ENCODE measurements around the gene ALDH6A1.
"Not testable (repeated sequence)": the region's sequence is repeated elsewhere in the genome, so short reads cannot be mapped to it uniquely, and the experiment has no call there.

The ALDH6A1 gene

GRCh38 chr14:74084277-74085046 lies at the start of gene ALDH6A1, which contains the start of gene LIN52:
Gene ALDH6A1 (minus strand): TSS chr14:74084453. CDS start chr14:74084394, 59 bp downstream.
Gene LIN52 (plus strand): TSS chr14:74084956. CDS start chr14:74084975, 19 bp downstream.
- ATAC-seq (replicated peaks; ENCODE audit: extremely low read depth, poor library complexity, severe bottlenecking) (peak; percentile 92), DNase-seq (ENCODE audit: low spot score in 2 of 2) (peak; percentile 100)
- peak within 1 kb of the TSS; percentile 94 for H3K27ac Mint-ChIP-seq (ENCODE audit: low read depth)
- peak within 1 kb of the TSS; percentile 91 for H3K4me3 Mint-ChIP-seq
- H3K36me3 Mint-ChIP-seq (ENCODE audit: insufficient read depth), result peaks cover 14% of the 10 kb centered on the region
- peaks cover 5% of the 10 kb centered on the region for H3K9me3 Mint-ChIP-seq
- no peaks in the 10 kb centered on the region for H3K27me3 Mint-ChIP-seq
- H3K4me1 Mint-ChIP-seq, result peaks cover 29% of the 10 kb centered on the region

- no peaks in the 10 kb centered on the region for H3K36me3 Mint-ChIP-seq (ENCODE audit: insufficient read depth)
- H3K27me3 Mint-ChIP-seq, result no peaks in the 10 kb centered on the region
- no peak overlapping the region for H3K27ac Mint-ChIP-seq (ENCODE audit: low read depth)
- H3K4me1 Mint-ChIP-seq, result no peaks in the 10 kb centered on the region
- H3K4me3 Mint-ChIP-seq, result no peak overlapping the region
- ATAC-seq (replicated peaks; ENCODE audit: extremely low read depth, poor library complexity, severe bottlenecking) (no peak), DNase-seq (ENCODE audit: low spot score in 2 of 2) (no peak)
- H3K9me3 Mint-ChIP-seq, result no peaks in the 10 kb centered on the region
These were observed 43.4 kb upstream of the ALDH6A1 start for GRCh38 chr14:74127634-74128033.

- Mint-ChIP-seq H3K4me1 (no peaks in the 10 kb centered on the region), H3K27ac (ENCODE audit: low read depth) (no peak overlapping the region), H3K27me3 (no peaks in the 10 kb centered on the region), H3K36me3 (ENCODE audit: insufficient read depth) (no peaks in the 10 kb centered on the region), H3K9me3 (no peaks in the 10 kb centered on the region), H3K4me3 (no peak overlapping the region)
- no peak for DNase-seq (ENCODE audit: low spot score in 2 of 2)
- ATAC-seq (replicated peaks; ENCODE audit: extremely low read depth, poor library complexity, severe bottlenecking), result no peak
These were observed 42.2 kb upstream of the ALDH6A1 start for GRCh38 chr14:74126315-74127013.

- H3K27ac Mint-ChIP-seq (ENCODE audit: low read depth); DNase-seq (ENCODE audit: low spot score in 2 of 2); H3K27me3 Mint-ChIP-seq; H3K4me1 Mint-ChIP-seq; ATAC-seq (replicated peaks; ENCODE audit: extremely low read depth, poor library complexity, severe bottlenecking); H3K4me3 Mint-ChIP-seq; H3K36me3 Mint-ChIP-seq (ENCODE audit: insufficient read depth); H3K9me3 Mint-ChIP-seq: not testable (repeated sequence)
These were observed 41.2 kb upstream of the ALDH6A1 start for GRCh38 chr14:74125487-74125886.

- H3K36me3 Mint-ChIP-seq (ENCODE audit: insufficient read depth), result peaks cover 11% of the 10 kb centered on the region
- H3K4me1 Mint-ChIP-seq; H3K9me3 Mint-ChIP-seq; ATAC-seq (replicated peaks; ENCODE audit: extremely low read depth, poor library complexity, severe bottlenecking); H3K4me3 Mint-ChIP-seq; H3K27ac Mint-ChIP-seq (ENCODE audit: low read depth); H3K27me3 Mint-ChIP-seq; DNase-seq (ENCODE audit: low spot score in 2 of 2): not testable (repeated sequence)
These were observed 27.4 kb upstream of the ALDH6A1 start for GRCh38 chr14:74111395-74112216.

GRCh38 chr14:74109369-74109768 lies 25.1 kb upstream of the ALDH6A1 start:
- H3K27ac Mint-ChIP-seq (ENCODE audit: low read depth), result no peak overlapping the region
- H3K9me3 Mint-ChIP-seq, result no peaks in the 10 kb centered on the region
- ATAC-seq (replicated peaks; ENCODE audit: extremely low read depth, poor library complexity, severe bottlenecking) (no peak), DNase-seq (ENCODE audit: low spot score in 2 of 2) (no peak)
- H3K4me1 Mint-ChIP-seq, result no peaks in the 10 kb centered on the region
- peaks cover 12% of the 10 kb centered on the region for H3K36me3 Mint-ChIP-seq (ENCODE audit: insufficient read depth)
- H3K4me3 Mint-ChIP-seq, result no peak overlapping the region
- no peaks in the 10 kb centered on the region for H3K27me3 Mint-ChIP-seq

GRCh38 chr14:74105381-74105780 lies 21.1 kb upstream of the ALDH6A1 start:
- Mint-ChIP-seq H3K27me3 (no peaks in the 10 kb centered on the region), H3K27ac (ENCODE audit: low read depth) (no peak overlapping the region), H3K9me3 (no peaks in the 10 kb centered on the region), H3K4me3 (no peak overlapping the region), H3K36me3 (ENCODE audit: insufficient read depth) (peaks cover 23% of the 10 kb centered on the region), H3K4me1 (no peaks in the 10 kb centered on the region)
- DNase-seq (ENCODE audit: low spot score in 2 of 2) (no peak), ATAC-seq (replicated peaks; ENCODE audit: extremely low read depth, poor library complexity, severe bottlenecking) (no peak)

GRCh38 chr14:74089251-74090020 lies 5.2 kb upstream of the ALDH6A1 start:
- peaks cover 26% of the 10 kb centered on the region for H3K36me3 Mint-ChIP-seq (ENCODE audit: insufficient read depth)
- H3K27me3 Mint-ChIP-seq, result no peaks in the 10 kb centered on the region
- peaks cover 5% of the 10 kb centered on the region for H3K9me3 Mint-ChIP-seq
- no peak overlapping the region for H3K4me3 Mint-ChIP-seq
- DNase-seq (ENCODE audit: low spot score in 2 of 2) (no peak), ATAC-seq (replicated peaks; ENCODE audit: extremely low read depth, poor library complexity, severe bottlenecking) (no peak)
- peaks cover 19% of the 10 kb centered on the region for H3K4me1 Mint-ChIP-seq
- peak overlapping the region; percentile 36 for H3K27ac Mint-ChIP-seq (ENCODE audit: low read depth)

- H3K27ac Mint-ChIP-seq (ENCODE audit: low read depth), result no peak overlapping the region
- H3K27me3 Mint-ChIP-seq, result no peaks in the 10 kb centered on the region
- DNase-seq (ENCODE audit: low spot score in 2 of 2), result no peak
- peaks cover 5% of the 10 kb centered on the region for H3K9me3 Mint-ChIP-seq
- peak overlapping the region; percentile 91 for H3K4me3 Mint-ChIP-seq
- peaks cover 29% of the 10 kb centered on the region for H3K4me1 Mint-ChIP-seq
- no peak for ATAC-seq (replicated peaks; ENCODE audit: extremely low read depth, poor library complexity, severe bottlenecking)
- peaks cover 14% of the 10 kb centered on the region for H3K36me3 Mint-ChIP-seq (ENCODE audit: insufficient read depth)
These were observed 1.6 kb upstream of the ALDH6A1 start for GRCh38 chr14:74085828-74086227.

- H3K4me1 Mint-ChIP-seq, result peaks cover 29% of the 10 kb centered on the region
- ATAC-seq (replicated peaks; ENCODE audit: extremely low read depth, poor library complexity, severe bottlenecking) (peak; percentile 4), DNase-seq (ENCODE audit: low spot score in 2 of 2) (no peak)
- H3K36me3 Mint-ChIP-seq (ENCODE audit: insufficient read depth), result peaks cover 14% of the 10 kb centered on the region
- H3K27me3 Mint-ChIP-seq, result no peaks in the 10 kb centered on the region
- peak overlapping the region; percentile 91 for H3K4me3 Mint-ChIP-seq
- H3K27ac Mint-ChIP-seq (ENCODE audit: low read depth), result peak overlapping the region; percentile 94
- peaks cover 5% of the 10 kb centered on the region for H3K9me3 Mint-ChIP-seq
These were observed 889 bp upstream of the ALDH6A1 start for GRCh38 chr14:74085047-74085637.

GRCh38 chr14:74083784-74084276 lies 423 bp downstream of the ALDH6A1 start:
- ATAC-seq (replicated peaks; ENCODE audit: extremely low read depth, poor library complexity, severe bottlenecking), result no peak
- peaks cover 14% of the 10 kb centered on the region for H3K36me3 Mint-ChIP-seq (ENCODE audit: insufficient read depth)
- peaks cover 23% of the 10 kb centered on the region for H3K4me1 Mint-ChIP-seq
- peak overlapping the region; percentile 94 for H3K27ac Mint-ChIP-seq (ENCODE audit: low read depth)
- no peaks in the 10 kb centered on the region for H3K27me3 Mint-ChIP-seq
- peak in 1 of 2 donors; percentile 10 for DNase-seq (ENCODE audit: low spot score in 2 of 2)
- peaks cover under 1% of the 10 kb centered on the region for H3K9me3 Mint-ChIP-seq
- peak overlapping the region; percentile 91 for H3K4me3 Mint-ChIP-seq

Measured in central memory CD8-positive, alpha-beta T cell (primary cell).